Suprapubic skin (tissue), 4 donors: ENCODE data around the gene FOLR2. TPM values are rescaled to one million over a fixed set of nuclear protein-coding genes. Genes with fewer than 3 reads are reported as not detected.
"Not testable (repeated sequence)": the region's sequence is repeated elsewhere in the genome, so short reads cannot be mapped to it uniquely, and the experiment has no call there.

Experiments used
- DNase-seq, 2 donors: peaks; one replicate each; pipeline ENCODE4 v3.0.0-alpha.2; 2019; ENCODE audit warnings: low spot score in 2 of 2
- H3K27ac ChIP-seq: fragments of 200-600 bp; sonication (generic); one replicate; pipeline ENCODE4 v1.5.1; 2019
- H3K27me3 ChIP-seq: fragments of 200-600 bp; sonication (generic); one replicate; pipeline ENCODE4 v1.5.1; 2019
- H3K36me3 ChIP-seq: fragments of 200-600 bp; sonication (generic); one replicate; pipeline ENCODE4 v1.5.1; 2019
- H3K4me1 ChIP-seq: fragments of 200-600 bp; sonication (generic); one replicate; pipeline ENCODE4 v1.5.1; 2019
- H3K4me3 ChIP-seq: fragments of 200-600 bp; sonication (generic); one replicate; pipeline ENCODE4 v1.5.1; 2019; ENCODE audit warnings: mild to moderate bottlenecking
- H3K9me3 ChIP-seq: fragments of 200-600 bp; sonication (generic); one replicate; pipeline ENCODE4 v1.5.1; 2019
- CTCF ChIP-seq, 2 donors: fragments of 200-600 bp in 1 of 2; fragments of 450-650 bp in 1 of 2; sonication (generic) in 1 of 2; IDR thresholded peaks; one replicate each; pipeline ENCODE4 v1.5.1; 2016 to 2019; ENCODE audit warnings: antibody characterized with exemption in 2 of 2, mild to moderate bottlenecking in 1 of 2, moderate library complexity in 1 of 2
- EP300 ChIP-seq: sonication (generic); formaldehyde crosslinking; IDR thresholded peaks from one replicate; pipeline ENCODE4 v1.6.1; 2017; ENCODE audit warnings: antibody characterized with exemption
- POLR2A ChIP-seq, 2 donors: fragments of 450-650 bp; IDR thresholded peaks; one replicate each; pipeline ENCODE4 v1.6.1; 2017; ENCODE audit warnings: antibody characterized with exemption in 2 of 2, mild to moderate bottlenecking in 2 of 2, moderate library complexity in 2 of 2
- POLR2AphosphoS5 ChIP-seq, 3 donors: sonication (generic); formaldehyde crosslinking; IDR thresholded peaks; one replicate each; pipeline ENCODE4 v1.6.1; 2017; ENCODE audit warnings: antibody characterized with exemption in 3 of 3
- WGBS: methylation state at CpG from one replicate; pipeline ENCODE4 v1.1.5; 2018; 5-methylcytosine and 5-hydroxymethylcytosine counted together
- total RNA-seq, 4 donors: library from RNA; depleted of rRNA; stranded (reverse); fragments of >200 nt; gene quantifications; one replicate each; pipeline ENCODE4 v1.1.0, GENCODE V29; 2016

Gene FOLR2
- total RNA-seq, 4 donors from 2014 or later: 3.1 to 10.1 (median 5.1) TPM

- no peak overlapping the region for H3K27ac ChIP-seq
- no peaks in the 10 kb centered on the region for H3K9me3 ChIP-seq
- 82% methylated on average over 2 of the region's 2 CpGs for WGBS
- no peak for TF ChIP-seq CTCF (IDR thresholded peaks at IDR 0.05)
- TF ChIP-seq POLR2A (IDR thresholded peaks at IDR 0.05): no peak
- no peak for TF ChIP-seq POLR2AphosphoS5 (IDR thresholded peaks at IDR 0.05)
- no peak for TF ChIP-seq EP300
- peak in 1 of 2 donors; percentile 9 for DNase-seq
- no peaks in the 10 kb centered on the region for H3K4me1 ChIP-seq
- H3K36me3 ChIP-seq: no peaks in the 10 kb centered on the region
- H3K4me3 ChIP-seq: no peak overlapping the region
- no peaks in the 10 kb centered on the region for H3K27me3 ChIP-seq
Observed at GRCh38 chr11:72203163-72203562, 13.4 kb upstream of the FOLR2 start.

GRCh38 chr11:72204886-72205285 lies 11.7 kb upstream of the FOLR2 start:
- TF ChIP-seq POLR2AphosphoS5 (IDR thresholded peaks at IDR 0.05) (no peak), CTCF (IDR thresholded peaks at IDR 0.05) (no peak), POLR2A (IDR thresholded peaks at IDR 0.05) (no peak), EP300 (no peak)
- H3K9me3 ChIP-seq: no peaks in the 10 kb centered on the region
- no peak overlapping the region for H3K4me3 ChIP-seq
- H3K36me3 ChIP-seq: no peaks in the 10 kb centered on the region
- no peak for DNase-seq
- no peaks in the 10 kb centered on the region for H3K27me3 ChIP-seq
- no peak overlapping the region for H3K27ac ChIP-seq
- no peaks in the 10 kb centered on the region for H3K4me1 ChIP-seq

- H3K9me3 ChIP-seq, H3K36me3 ChIP-seq, H3K27me3 ChIP-seq, H3K27ac ChIP-seq, H3K4me3 ChIP-seq, H3K4me1 ChIP-seq: not testable (repeated sequence)
- 90% methylated on average over 2 of the region's 2 CpGs for WGBS
- peak in 1 of 2 donors; percentile 26 for DNase-seq
Observed at GRCh38 chr11:72206794-72207193, 9.8 kb upstream of the FOLR2 start.

- H3K9me3 ChIP-seq: no peaks in the 10 kb centered on the region
- no peaks in the 10 kb centered on the region for H3K36me3 ChIP-seq
- DNase-seq: peak in 1 of 2 donors; percentile 11
- H3K4me1 ChIP-seq: no peaks in the 10 kb centered on the region
- H3K27me3 ChIP-seq: no peaks in the 10 kb centered on the region
- no peak overlapping the region for H3K4me3 ChIP-seq
- 77% methylated on average over 3 of the region's 3 CpGs for WGBS
- H3K27ac ChIP-seq: no peak overlapping the region
- TF ChIP-seq POLR2A (IDR thresholded peaks at IDR 0.05) (no peak), CTCF (IDR thresholded peaks at IDR 0.05) (no peak), EP300 (no peak), POLR2AphosphoS5 (IDR thresholded peaks at IDR 0.05) (no peak)
Observed at GRCh38 chr11:72208281-72208680, 8.3 kb upstream of the FOLR2 start.

- 68% methylated on average over 4 of the region's 4 CpGs for WGBS
- TF ChIP-seq CTCF (IDR thresholded peaks at IDR 0.05) (no peak), EP300 (no peak), POLR2AphosphoS5 (IDR thresholded peaks at IDR 0.05) (no peak), POLR2A (IDR thresholded peaks at IDR 0.05) (no peak)
- Histone ChIP-seq H3K27ac (no peak overlapping the region), H3K9me3 (no peaks in the 10 kb centered on the region), H3K4me1 (no peaks in the 10 kb centered on the region), H3K27me3 (no peaks in the 10 kb centered on the region), H3K4me3 (no peak overlapping the region), H3K36me3 (no peaks in the 10 kb centered on the region)
- DNase-seq: peak in 1 of 2 donors; percentile 28
Observed at GRCh38 chr11:72209101-72209500, 7.5 kb upstream of the FOLR2 start.

- Histone ChIP-seq H3K4me1 (peaks cover 17% of the 10 kb centered on the region), H3K4me3 (peak overlapping the region; percentile 13), H3K9me3 (no peaks in the 10 kb centered on the region), H3K27ac (peak overlapping the region; percentile 14), H3K27me3 (no peaks in the 10 kb centered on the region), H3K36me3 (no peaks in the 10 kb centered on the region)
- TF ChIP-seq CTCF (IDR thresholded peaks at IDR 0.05) (no peak), POLR2AphosphoS5 (IDR thresholded peaks at IDR 0.05) (no peak), EP300 (no peak), POLR2A (IDR thresholded peaks at IDR 0.05) (no peak)
- WGBS: 33% methylated on average over 2 of the region's 2 CpGs
- no peak for DNase-seq
Observed at GRCh38 chr11:72217841-72218240, 1.2 kb downstream of the FOLR2 start.
